ENCODE data around the gene EEPD1.

The EEPD1 gene

DNA sequence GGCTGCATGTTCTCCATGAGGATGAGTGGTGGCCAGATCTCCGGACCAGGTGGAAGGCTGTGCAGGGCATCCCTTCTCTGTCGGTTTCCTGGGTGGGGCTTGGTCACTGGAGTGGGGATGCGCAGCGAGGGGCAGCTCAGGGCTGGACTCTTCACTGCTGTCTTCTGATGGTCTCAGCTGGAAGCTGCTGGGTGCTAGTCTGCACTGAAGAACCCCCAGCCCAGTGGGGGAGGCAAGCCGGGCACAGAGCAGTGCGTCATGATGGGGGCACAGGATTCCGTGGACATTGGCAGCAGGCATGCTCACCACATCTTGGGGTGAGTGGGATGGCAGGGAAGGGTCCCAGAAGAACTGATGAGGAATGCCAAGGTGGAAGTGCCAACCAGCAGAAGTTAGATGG lies 39.8 kb downstream of the EEPD1 start:
- no peaks in the 10 kb centered on the region for H3K27me3 ChIP-seq (ENCODE audit: insufficient read depth, insufficient read length)
- no peak for TF ChIP-seq ZNF274 (IDR thresholded peaks at IDR 0.05; ENCODE audit: low read depth, low read length)
- TF ChIP-seq YY1 (IDR thresholded peaks at IDR 0.05; ENCODE audit: insufficient read depth, insufficient read length) = no peak
- TF ChIP-seq SUZ12 (IDR thresholded peaks at IDR 0.05; ENCODE audit: extremely low read depth, insufficient read depth, insufficient read length) = no peak
- H3K4me1 ChIP-seq (ENCODE audit: insufficient read depth, insufficient read length) = no peaks in the 10 kb centered on the region
- no peak overlapping the region for H3K9ac ChIP-seq (ENCODE audit: insufficient read length, low read depth)
- H3K36me3 ChIP-seq (ENCODE audit: insufficient read depth, insufficient read length, low read length) = no peaks in the 10 kb centered on the region
- H3K9me3 ChIP-seq (ENCODE audit: insufficient read depth, low read length) = peaks cover 17% of the 10 kb centered on the region; the same call in 1 of the 2 replicates
- DNase-seq (ENCODE audit: low read depth, low spot score) = no peak
- H3K4me3 ChIP-seq (ENCODE audit: insufficient read length, low read depth) = no peak overlapping the region

DNA sequence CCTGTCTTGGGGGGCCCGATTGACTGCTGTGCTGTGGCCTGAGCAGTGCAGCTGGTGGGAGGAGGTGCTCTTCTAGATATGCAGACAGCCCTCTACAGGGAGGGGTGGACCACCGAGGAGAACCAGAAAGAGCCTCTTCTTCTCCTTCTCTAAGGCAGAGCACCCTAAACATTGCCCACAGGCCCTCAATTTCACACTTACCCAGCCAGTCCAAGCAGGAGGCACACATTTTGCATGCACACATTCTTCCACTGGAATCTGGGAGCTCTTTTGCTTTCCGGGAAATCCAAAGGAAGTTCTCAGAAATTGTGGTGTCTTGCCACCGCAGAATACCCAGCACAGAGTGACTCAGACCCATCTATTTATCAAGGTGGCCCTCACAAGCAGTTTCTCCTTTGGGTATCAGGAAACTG lies 45.8 kb downstream of the EEPD1 start:
- Histone ChIP-seq H3K9ac (ENCODE audit: insufficient read length, low read depth) (no peak overlapping the region), H3K27me3 (ENCODE audit: insufficient read depth, insufficient read length) (no peaks in the 10 kb centered on the region), H3K4me3 (ENCODE audit: insufficient read length, low read depth) (no peak overlapping the region), H3K4me1 (ENCODE audit: insufficient read depth, insufficient read length) (peaks cover 6% of the 10 kb centered on the region), H3K9me3 (ENCODE audit: insufficient read depth, low read length) (peaks cover 17% of the 10 kb centered on the region; the same call in 1 of the 2 replicates), H3K36me3 (ENCODE audit: insufficient read depth, insufficient read length, low read length) (no peaks in the 10 kb centered on the region)
- TF ChIP-seq YY1 (IDR thresholded peaks at IDR 0.05; ENCODE audit: insufficient read depth, insufficient read length) = no peak
- no peak for DNase-seq (ENCODE audit: low read depth, low spot score)

DNA sequence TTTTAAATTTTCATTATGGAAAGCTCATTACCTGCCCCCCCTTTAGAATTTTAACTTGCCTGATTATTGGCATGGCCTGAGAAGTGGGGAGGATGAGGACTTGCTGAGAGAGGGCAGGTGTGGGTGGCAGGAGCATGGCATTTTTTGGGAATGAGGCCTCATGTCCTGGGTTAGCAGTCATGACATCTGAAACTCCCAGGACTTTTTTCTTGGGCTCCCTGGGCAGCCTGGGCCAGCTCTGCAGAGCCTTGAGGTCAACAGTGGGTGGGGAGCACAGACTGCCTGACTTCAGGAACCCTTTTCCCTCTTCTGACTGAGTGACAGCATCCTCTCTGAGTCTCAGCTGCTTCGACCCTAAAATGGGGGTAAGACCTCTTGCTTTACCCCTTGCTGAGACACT lies 46.3 kb downstream of the EEPD1 start:
- TF ChIP-seq ZNF274 (IDR thresholded peaks at IDR 0.05; ENCODE audit: low read depth, low read length) (no peak), SUZ12 (IDR thresholded peaks at IDR 0.05; ENCODE audit: extremely low read depth, insufficient read depth, insufficient read length) (no peak), YY1 (IDR thresholded peaks at IDR 0.05; ENCODE audit: insufficient read depth, insufficient read length) (no peak)
- H3K36me3 ChIP-seq (ENCODE audit: insufficient read depth, insufficient read length, low read length) = no peaks in the 10 kb centered on the region
- peaks cover 17% of the 10 kb centered on the region; the same call in 1 of the 2 replicates for H3K9me3 ChIP-seq (ENCODE audit: insufficient read depth, low read length)
- H3K27me3 ChIP-seq (ENCODE audit: insufficient read depth, insufficient read length) = no peaks in the 10 kb centered on the region
- DNase-seq (ENCODE audit: low read depth, low spot score) = no peak
- H3K4me1 ChIP-seq (ENCODE audit: insufficient read depth, insufficient read length) = peaks cover 8% of the 10 kb centered on the region
- no peak overlapping the region for H3K4me3 ChIP-seq (ENCODE audit: insufficient read length, low read depth)
- no peak overlapping the region for H3K9ac ChIP-seq (ENCODE audit: insufficient read length, low read depth)

DNA sequence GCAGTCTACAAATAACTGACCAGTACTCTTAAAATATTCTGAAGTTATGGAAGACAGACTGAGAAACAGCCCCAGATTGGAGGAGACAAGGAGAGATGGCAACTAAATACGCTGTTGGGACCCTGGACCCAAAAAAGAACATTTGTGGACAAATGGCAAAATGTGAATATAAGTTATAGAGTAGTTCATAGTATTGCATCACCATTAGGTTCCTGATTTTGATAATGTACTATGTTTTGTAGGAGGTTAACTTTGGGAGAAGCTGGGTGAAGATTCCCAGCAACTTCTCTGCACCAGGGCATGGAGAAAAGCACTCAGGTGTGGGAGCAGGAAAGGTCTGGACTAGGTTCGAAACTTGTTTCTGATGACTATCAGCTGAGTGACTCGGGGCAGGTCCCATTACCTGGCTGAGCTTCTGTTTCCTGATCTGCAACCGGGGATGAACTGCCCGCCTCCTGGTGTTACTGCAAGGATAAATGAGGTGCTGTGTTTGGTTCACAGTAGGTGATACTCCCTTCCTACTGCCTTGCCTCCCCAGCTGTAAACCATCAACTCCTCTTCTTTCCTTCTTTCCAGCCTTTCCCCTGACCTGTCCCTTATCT lies 48.2 kb downstream of the EEPD1 start:
- Histone ChIP-seq H3K9ac (ENCODE audit: insufficient read length, low read depth) (no peak overlapping the region), H3K36me3 (ENCODE audit: insufficient read depth, insufficient read length, low read length) (no peaks in the 10 kb centered on the region), H3K4me3 (ENCODE audit: insufficient read length, low read depth) (no peak overlapping the region), H3K9me3 (ENCODE audit: insufficient read depth, low read length) (peaks cover 4% of the 10 kb centered on the region; the same call in 1 of the 2 replicates), H3K4me1 (ENCODE audit: insufficient read depth, insufficient read length) (peaks cover 13% of the 10 kb centered on the region), H3K27me3 (ENCODE audit: insufficient read depth, insufficient read length) (no peaks in the 10 kb centered on the region)
- DNase-seq (ENCODE audit: low read depth, low spot score) = no peak
- TF ChIP-seq ZNF274 (IDR thresholded peaks at IDR 0.05; ENCODE audit: low read depth, low read length) = no peak
- no peak for TF ChIP-seq YY1 (IDR thresholded peaks at IDR 0.05; ENCODE audit: insufficient read depth, insufficient read length)
- no peak for TF ChIP-seq SUZ12 (IDR thresholded peaks at IDR 0.05; ENCODE audit: extremely low read depth, insufficient read depth, insufficient read length)

DNA sequence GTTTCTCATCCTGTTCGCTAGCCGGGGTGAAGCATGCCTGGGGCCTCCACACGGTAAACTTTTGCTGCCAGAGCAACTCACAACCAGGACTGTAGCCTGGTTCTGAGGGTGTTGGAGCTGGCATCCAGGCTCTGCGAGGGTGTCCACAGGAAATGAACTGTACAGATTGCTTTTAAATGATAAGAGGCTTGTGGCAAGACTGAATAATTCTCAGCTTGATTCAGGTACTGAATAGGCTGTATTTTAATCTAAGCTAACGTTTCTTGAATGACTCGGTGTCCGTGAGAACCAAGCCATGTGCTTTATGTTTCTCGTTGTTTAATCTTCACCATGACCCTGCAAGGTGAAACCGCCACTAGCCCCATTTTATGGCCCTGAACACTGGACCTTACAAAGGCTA lies 49.3 kb downstream of the EEPD1 start:
- H3K4me3 ChIP-seq (ENCODE audit: insufficient read length, low read depth) = no peak overlapping the region
- H3K9me3 ChIP-seq (ENCODE audit: insufficient read depth, low read length) = no peaks in the 10 kb centered on the region
- no peak overlapping the region for H3K9ac ChIP-seq (ENCODE audit: insufficient read length, low read depth)
- H3K27me3 ChIP-seq (ENCODE audit: insufficient read depth, insufficient read length) = no peaks in the 10 kb centered on the region
- TF ChIP-seq ZNF274 (IDR thresholded peaks at IDR 0.05; ENCODE audit: low read depth, low read length) = no peak
- no peak for TF ChIP-seq YY1 (IDR thresholded peaks at IDR 0.05; ENCODE audit: insufficient read depth, insufficient read length)
- TF ChIP-seq SUZ12 (IDR thresholded peaks at IDR 0.05; ENCODE audit: extremely low read depth, insufficient read depth, insufficient read length) = no peak
- no peaks in the 10 kb centered on the region for H3K36me3 ChIP-seq (ENCODE audit: insufficient read depth, insufficient read length, low read length)
- peaks cover 13% of the 10 kb centered on the region for H3K4me1 ChIP-seq (ENCODE audit: insufficient read depth, insufficient read length)
- no peak for DNase-seq (ENCODE audit: low read depth, low spot score)

DNA sequence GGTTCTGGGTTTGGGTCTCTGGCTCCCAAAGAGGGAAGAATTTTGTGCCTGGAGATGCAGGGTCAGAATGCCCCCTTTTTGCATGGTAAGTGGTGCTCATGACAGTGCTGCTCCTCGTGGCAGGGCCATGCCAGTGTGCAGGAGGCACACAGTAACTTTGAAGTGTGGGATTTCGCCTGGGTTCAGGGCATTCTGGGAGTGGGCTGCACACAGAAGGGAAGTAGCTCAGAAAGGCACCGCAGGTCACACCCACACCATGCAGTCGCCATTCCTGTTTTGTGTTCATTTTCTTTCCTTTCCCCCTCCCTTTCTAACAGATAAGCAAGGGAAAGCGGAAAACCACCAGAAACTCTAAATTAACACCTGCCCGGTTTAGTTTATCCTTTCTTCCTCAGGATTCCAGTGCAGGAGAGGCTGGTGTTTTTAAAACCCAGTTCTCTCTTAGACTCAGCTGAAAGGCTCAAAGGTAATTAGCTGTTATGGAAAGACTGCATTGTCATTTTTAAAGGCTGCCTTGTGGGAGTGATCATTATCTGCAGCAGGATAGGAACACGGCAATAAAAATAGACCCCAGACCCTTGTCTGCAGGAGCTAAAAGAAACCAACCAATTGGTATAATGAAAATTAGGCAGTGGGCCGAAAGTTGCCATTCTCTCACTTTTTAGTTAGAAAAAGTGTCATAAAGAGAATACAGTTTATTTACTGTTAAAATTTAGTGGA lies 50.2 kb downstream of the EEPD1 start:
- DNase-seq (ENCODE audit: low read depth, low spot score) = no peak
- Histone ChIP-seq H3K9me3 (ENCODE audit: insufficient read depth, low read length) (no peaks in the 10 kb centered on the region), H3K36me3 (ENCODE audit: insufficient read depth, insufficient read length, low read length) (no peaks in the 10 kb centered on the region), H3K27me3 (ENCODE audit: insufficient read depth, insufficient read length) (no peaks in the 10 kb centered on the region), H3K4me3 (ENCODE audit: insufficient read length, low read depth) (no peak overlapping the region), H3K4me1 (ENCODE audit: insufficient read depth, insufficient read length) (peaks cover 16% of the 10 kb centered on the region), H3K9ac (ENCODE audit: insufficient read length, low read depth) (no peak overlapping the region)
- TF ChIP-seq YY1 (IDR thresholded peaks at IDR 0.05; ENCODE audit: insufficient read depth, insufficient read length) (no peak), ZNF274 (IDR thresholded peaks at IDR 0.05; ENCODE audit: low read depth, low read length) (no peak), SUZ12 (IDR thresholded peaks at IDR 0.05; ENCODE audit: extremely low read depth, insufficient read depth, insufficient read length) (no peak)

DNA sequence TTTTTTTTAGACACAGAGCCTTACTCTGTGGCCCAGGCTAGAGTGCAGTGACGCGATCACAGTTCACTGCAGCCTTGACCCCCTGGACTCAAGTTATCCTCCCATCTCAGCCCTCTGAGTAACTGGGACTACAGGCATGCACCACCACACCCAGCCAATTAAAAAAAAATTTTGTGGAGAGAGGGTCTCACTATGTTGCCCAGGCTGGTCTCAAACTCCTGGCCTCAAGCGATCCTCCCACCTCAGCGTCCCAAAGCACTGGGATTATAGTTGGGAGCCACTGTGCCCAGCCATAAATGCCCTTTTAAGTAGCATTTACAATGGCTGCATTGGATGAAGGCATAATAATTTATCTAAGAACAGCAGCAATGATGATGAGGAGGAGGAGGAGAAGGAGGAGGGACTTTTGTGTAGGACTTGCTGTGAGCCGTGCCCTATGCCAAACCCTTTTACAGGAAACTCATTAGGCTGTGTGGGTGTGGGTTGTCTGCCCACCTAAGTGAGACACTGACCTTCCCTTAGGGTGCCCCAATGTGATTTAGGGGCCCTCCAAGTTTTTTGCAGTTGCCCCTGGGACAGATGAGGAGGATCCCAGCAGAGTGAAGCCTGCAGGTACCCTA lies 51.1 kb downstream of the EEPD1 start:
- peaks cover 19% of the 10 kb centered on the region for H3K4me1 ChIP-seq (ENCODE audit: insufficient read depth, insufficient read length)

More for the DNA sequence above, 51.1 kb downstream of the EEPD1 start:
- TF ChIP-seq ZNF274 (IDR thresholded peaks at IDR 0.05; ENCODE audit: low read depth, low read length) (no peak), SUZ12 (IDR thresholded peaks at IDR 0.05; ENCODE audit: extremely low read depth, insufficient read depth, insufficient read length) (no peak), YY1 (IDR thresholded peaks at IDR 0.05; ENCODE audit: insufficient read depth, insufficient read length) (no peak)
- DNase-seq (ENCODE audit: low read depth, low spot score) = no peak
- H3K4me3 ChIP-seq (ENCODE audit: insufficient read length, low read depth) = no peak overlapping the region
- H3K36me3 ChIP-seq (ENCODE audit: insufficient read depth, insufficient read length, low read length) = no peaks in the 10 kb centered on the region
- no peak overlapping the region for H3K9ac ChIP-seq (ENCODE audit: insufficient read length, low read depth)
- no peaks in the 10 kb centered on the region for H3K9me3 ChIP-seq (ENCODE audit: insufficient read depth, low read length)
- H3K27me3 ChIP-seq (ENCODE audit: insufficient read depth, insufficient read length) = no peaks in the 10 kb centered on the region
